ENCODE measurements around the gene DNAH17. TPM values are rescaled to one million over a fixed set of nuclear protein-coding genes. Genes with fewer than 3 reads are reported as not detected.

Gene DNAH17
- total RNA-seq, 5 donors from 2014 or later (not counting 1 experiment from before 2014, with no cell fraction given) = 0.33 to 1.2 (median 1.1) TPM

GRCh38 chr17:78555746-78556401 is 21.3 kb downstream of the DNAH17 start:
- Mint-ChIP-seq H3K36me3 (no peaks in the 10 kb centered on the region), H3K27me3 (peaks cover 0 to 2% of the 10 kb centered on the region in 2 donors), H3K4me3 (no peak overlapping the region), H3K4me1 (no peaks in the 10 kb centered on the region), H3K27ac (no peak overlapping the region), H3K9me3 (no peaks in the 10 kb centered on the region)
- 100% methylated on average over 4 of the region's 6 CpGs for WGBS (ENCODE audit: insufficient coverage)
- ChIA-PET POLR2A (interaction anchor here in 1 of 2 donors (0.5 kb wide), 1 partner anchor 342 kb away, joined by 3 read pairs; no protein-coding TSS in a partner anchor), CTCF (no interaction called here)
- DNase-seq (no peak), ATAC-seq (replicated peaks in 1 of 4) (no peak)
- Histone ChIP-seq H3K36me3 (ENCODE audit: control insufficient read depth in 2 of 2, extremely low read depth in 1 of 2, insufficient read depth in 1 of 2, low read length in 1 of 2) (no peaks in the 10 kb centered on the region), H3K27me3 (replicated peaks in 1 of 2; ENCODE audit: control insufficient read depth in 2 of 2, extremely low read depth in 1 of 2, insufficient read depth in 2 of 2, low read length in 1 of 2) (peaks cover 2 to 24% of the 10 kb centered on the region in 2 experiments), H3K27ac (ENCODE audit: low read length) (no peak overlapping the region), H3K4me1 (ENCODE audit: control insufficient read depth in 1 of 2, extremely low read depth in 1 of 2, insufficient read depth in 2 of 2, low read length in 2 of 2) (peaks cover 0 to 8% of the 10 kb centered on the region in 2 experiments), H3K9me3 (no peaks in the 10 kb centered on the region), H3K4me3 (ENCODE audit: control insufficient read depth in 1 of 2, extremely low read depth in 1 of 2, low read length in 1 of 2) (no peak overlapping the region)

GRCh38 chr17:78550464-78550863 is 26.7 kb downstream of the DNAH17 start:
- no peak for DNase-seq
- Mint-ChIP-seq H3K9me3 (no peaks in the 10 kb centered on the region), H3K27ac (no peak overlapping the region), H3K36me3 (no peaks in the 10 kb centered on the region), H3K4me1 (no peaks in the 10 kb centered on the region), H3K4me3 (no peak overlapping the region), H3K27me3 (peaks cover 0 to 4% of the 10 kb centered on the region in 2 donors)
- no peak overlapping the region for H3K4me3 ChIP-seq (ENCODE audit: control insufficient read depth in 1 of 2, extremely low read depth in 1 of 2, low read length in 1 of 2)
- H3K4me1 ChIP-seq (ENCODE audit: control insufficient read depth in 1 of 2, extremely low read depth in 1 of 2, insufficient read depth in 2 of 2, low read length in 2 of 2) = no peaks in the 10 kb centered on the region
- ChIA-PET POLR2A (no interaction called here), CTCF (no interaction called here)
- H3K27me3 ChIP-seq (replicated peaks in 1 of 2; ENCODE audit: control insufficient read depth in 2 of 2, extremely low read depth in 1 of 2, insufficient read depth in 2 of 2, low read length in 1 of 2) = peaks cover 0 to 8% of the 10 kb centered on the region in 2 experiments
- H3K27ac ChIP-seq (ENCODE audit: low read length) = no peak overlapping the region
- no peak for ATAC-seq (replicated peaks in 1 of 4)
- H3K36me3 ChIP-seq (ENCODE audit: control insufficient read depth in 2 of 2, extremely low read depth in 1 of 2, insufficient read depth in 1 of 2, low read length in 1 of 2) = no peaks in the 10 kb centered on the region
- no peaks in the 10 kb centered on the region for H3K9me3 ChIP-seq
- WGBS (ENCODE audit: insufficient coverage) = 60% methylated on average over 3 of the region's 6 CpGs

- Mint-ChIP-seq H3K27me3 (peaks cover 0 to 4% of the 10 kb centered on the region in 2 donors), H3K4me1 (no peaks in the 10 kb centered on the region), H3K27ac (no peak overlapping the region), H3K36me3 (no peaks in the 10 kb centered on the region), H3K4me3 (no peak overlapping the region), H3K9me3 (no peaks in the 10 kb centered on the region)
- Histone ChIP-seq H3K36me3 (ENCODE audit: control insufficient read depth in 2 of 2, extremely low read depth in 1 of 2, insufficient read depth in 1 of 2, low read length in 1 of 2) (no peaks in the 10 kb centered on the region), H3K27ac (ENCODE audit: low read length) (no peak overlapping the region), H3K4me3 (ENCODE audit: control insufficient read depth in 1 of 2, extremely low read depth in 1 of 2, low read length in 1 of 2) (no peak overlapping the region), H3K4me1 (ENCODE audit: control insufficient read depth in 1 of 2, extremely low read depth in 1 of 2, insufficient read depth in 2 of 2, low read length in 2 of 2) (no peaks in the 10 kb centered on the region), H3K9me3 (no peaks in the 10 kb centered on the region), H3K27me3 (replicated peaks in 1 of 2; ENCODE audit: control insufficient read depth in 2 of 2, extremely low read depth in 1 of 2, insufficient read depth in 2 of 2, low read length in 1 of 2) (peaks cover 0 to 4% of the 10 kb centered on the region in 2 experiments)
- DNase-seq (no peak), ATAC-seq (replicated peaks in 1 of 4) (no peak)
- WGBS (ENCODE audit: insufficient coverage) = 89% methylated on average over 3 of the region's 5 CpGs
- ChIA-PET POLR2A (no interaction called here), CTCF (no interaction called here)
These were observed 28.5 kb downstream of the DNAH17 start for GRCh38 chr17:78548725-78549124.

- H3K4me1 Mint-ChIP-seq = no peaks in the 10 kb centered on the region
- peaks cover 0 to 2% of the 10 kb centered on the region in 2 donors for H3K27me3 Mint-ChIP-seq
- ChIA-PET CTCF (no interaction called here), POLR2A (interaction anchor here in 1 of 2 donors (0.6 kb wide), 1 partner anchor 248 kb away, joined by 3 read pairs; no protein-coding TSS in a partner anchor)
- H3K36me3 ChIP-seq (ENCODE audit: control insufficient read depth in 2 of 2, extremely low read depth in 1 of 2, insufficient read depth in 1 of 2, low read length in 1 of 2) = no peaks in the 10 kb centered on the region
- H3K9me3 Mint-ChIP-seq = no peaks in the 10 kb centered on the region
- H3K36me3 Mint-ChIP-seq = no peaks in the 10 kb centered on the region
- peaks cover 0 to 4% of the 10 kb centered on the region in 2 experiments for H3K27me3 ChIP-seq (replicated peaks in 1 of 2; ENCODE audit: control insufficient read depth in 2 of 2, extremely low read depth in 1 of 2, insufficient read depth in 2 of 2, low read length in 1 of 2)
- no peaks in the 10 kb centered on the region for H3K9me3 ChIP-seq
- H3K4me3 Mint-ChIP-seq = no peak overlapping the region
- no peak overlapping the region for H3K27ac ChIP-seq (ENCODE audit: low read length)
- no peaks in the 10 kb centered on the region for H3K4me1 ChIP-seq (ENCODE audit: control insufficient read depth in 1 of 2, extremely low read depth in 1 of 2, insufficient read depth in 2 of 2, low read length in 2 of 2)
- WGBS (ENCODE audit: insufficient coverage) = no CpG with 5 or more reads among the region's 1 CpG
- H3K4me3 ChIP-seq (ENCODE audit: control insufficient read depth in 1 of 2, extremely low read depth in 1 of 2, low read length in 1 of 2) = no peak overlapping the region
- no peak for ATAC-seq (replicated peaks in 1 of 4)
- no peak for DNase-seq
- H3K27ac Mint-ChIP-seq = no peak overlapping the region
These were observed 30.2 kb downstream of the DNAH17 start for GRCh38 chr17:78547035-78547434.

GRCh38 chr17:78546476-78546875 is 30.7 kb downstream of the DNAH17 start:
- ATAC-seq (replicated peaks in 1 of 4) = no peak
- Mint-ChIP-seq H3K4me3 (no peak overlapping the region), H3K4me1 (peaks cover 0 to 3% (median 0%) of the 10 kb centered on the region in 3 donors), H3K27ac (no peak overlapping the region), H3K9me3 (no peaks in the 10 kb centered on the region), H3K27me3 (peaks cover 0 to 2% of the 10 kb centered on the region in 2 donors), H3K36me3 (no peaks in the 10 kb centered on the region)
- Histone ChIP-seq H3K9me3 (no peaks in the 10 kb centered on the region), H3K4me3 (ENCODE audit: control insufficient read depth in 1 of 2, extremely low read depth in 1 of 2, low read length in 1 of 2) (no peak overlapping the region), H3K36me3 (ENCODE audit: control insufficient read depth in 2 of 2, extremely low read depth in 1 of 2, insufficient read depth in 1 of 2, low read length in 1 of 2) (no peaks in the 10 kb centered on the region), H3K4me1 (ENCODE audit: control insufficient read depth in 1 of 2, extremely low read depth in 1 of 2, insufficient read depth in 2 of 2, low read length in 2 of 2) (no peaks in the 10 kb centered on the region), H3K27me3 (replicated peaks in 1 of 2; ENCODE audit: control insufficient read depth in 2 of 2, extremely low read depth in 1 of 2, insufficient read depth in 2 of 2, low read length in 1 of 2) (peaks cover 0 to 4% of the 10 kb centered on the region in 2 experiments), H3K27ac (ENCODE audit: low read length) (no peak overlapping the region)
- POLR2A ChIA-PET = interaction anchor here in 1 of 2 donors (0.6 kb wide), 1 partner anchor 247 kb away, joined by 3 read pairs; no protein-coding TSS in a partner anchor
- CTCF ChIA-PET = no interaction called here
- no peak for DNase-seq
- WGBS (ENCODE audit: insufficient coverage) = 100% methylated on average over 1 of the region's 4 CpGs

GRCh38 chr17:78544881-78545755 is 32.1 kb downstream of the DNAH17 start:
- 92% methylated on average over 5 of the region's 17 CpGs for WGBS (ENCODE audit: insufficient coverage)
- CTCF ChIA-PET = no interaction called here

More at GRCh38 chr17:78544881-78545755, 32.1 kb downstream of the DNAH17 start:
- Mint-ChIP-seq H3K27me3 (peaks cover 0 to 2% of the 10 kb centered on the region in 2 donors), H3K27ac (no peak overlapping the region), H3K9me3 (no peaks in the 10 kb centered on the region), H3K4me1 (peaks cover 0 to 6% (median 0%) of the 10 kb centered on the region in 3 donors), H3K36me3 (no peaks in the 10 kb centered on the region), H3K4me3 (no peak overlapping the region)
- H3K36me3 ChIP-seq (ENCODE audit: control insufficient read depth in 2 of 2, extremely low read depth in 1 of 2, insufficient read depth in 1 of 2, low read length in 1 of 2) = no peaks in the 10 kb centered on the region
- no peaks in the 10 kb centered on the region for H3K4me1 ChIP-seq (ENCODE audit: control insufficient read depth in 1 of 2, extremely low read depth in 1 of 2, insufficient read depth in 2 of 2, low read length in 2 of 2)
- POLR2A ChIA-PET = no interaction called here
- no peak for DNase-seq
- H3K9me3 ChIP-seq = no peaks in the 10 kb centered on the region
- no peak overlapping the region for H3K27ac ChIP-seq (ENCODE audit: low read length)
- no peak for ATAC-seq (replicated peaks in 1 of 4)
- H3K4me3 ChIP-seq (ENCODE audit: control insufficient read depth in 1 of 2, extremely low read depth in 1 of 2, low read length in 1 of 2) = no peak overlapping the region
- H3K27me3 ChIP-seq (replicated peaks in 1 of 2; ENCODE audit: control insufficient read depth in 2 of 2, extremely low read depth in 1 of 2, insufficient read depth in 2 of 2, low read length in 1 of 2) = peaks cover 0 to under 1% of the 10 kb centered on the region in 2 experiments

Measured in T-cell (primary cell).